Measurements from ENCODE around the gene KCTD2. TPM values are rescaled to one million over a fixed set of nuclear protein-coding genes. Genes with fewer than 3 reads are reported as not detected.
"Not testable (repeated sequence)": the region's sequence is repeated elsewhere in the genome, so short reads cannot be mapped to it uniquely, and the experiment has no call there.

The KCTD2 gene
- total RNA-seq, 1 donor from 2014 or later: 17.1 TPM

DNA sequence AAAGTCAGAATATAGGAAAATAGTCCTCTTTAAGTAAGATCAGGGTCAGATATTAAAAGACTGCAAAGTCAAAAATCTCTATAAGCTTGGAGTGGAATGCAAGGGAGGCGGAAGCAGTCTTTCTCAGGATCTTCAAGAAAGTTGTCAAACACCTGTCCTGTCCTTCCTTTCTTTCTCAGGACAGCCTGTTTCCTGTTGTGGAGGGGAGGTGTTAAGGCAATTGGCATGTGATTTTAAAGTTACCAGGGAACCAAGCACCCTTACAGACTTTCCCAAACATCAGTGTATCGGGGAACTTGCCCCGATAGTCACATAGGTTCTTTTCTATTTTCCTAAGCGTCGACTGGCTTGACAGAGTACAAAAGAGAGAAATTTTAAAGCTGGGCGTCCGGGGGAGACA, 2.3 kb upstream of the KCTD2 start:
- H3K27me3 ChIP-seq (ENCODE audit: insufficient read depth, low read length): no peaks in the 10 kb centered on the region
- peaks cover 13% of the 10 kb centered on the region for H3K4me1 ChIP-seq (ENCODE audit: insufficient read depth, low read length)
- Mint-ChIP-seq H3K4me3 (ENCODE audit: unreplicated experiment) (peak overlapping the region; percentile 96), H3K27ac (ENCODE audit: unreplicated experiment) (no peak overlapping the region), H3K9me3 (ENCODE audit: unreplicated experiment) (no peaks in the 10 kb centered on the region), H3K36me3 (ENCODE audit: low read depth, unreplicated experiment) (peaks cover 10% of the 10 kb centered on the region), H3K27me3 (ENCODE audit: low read depth, unreplicated experiment) (no peaks in the 10 kb centered on the region), H3K4me1 (ENCODE audit: low read depth, unreplicated experiment) (peaks cover 11% of the 10 kb centered on the region)
- no peak overlapping the region for H3K4me2 ChIP-seq (ENCODE audit: low read length)
- H3K36me3 ChIP-seq (ENCODE audit: insufficient read depth, low read length): peaks cover 5% of the 10 kb centered on the region
- no peak for DNase-seq (ENCODE audit: low read depth)
- TF ChIP-seq, protein P1, sequence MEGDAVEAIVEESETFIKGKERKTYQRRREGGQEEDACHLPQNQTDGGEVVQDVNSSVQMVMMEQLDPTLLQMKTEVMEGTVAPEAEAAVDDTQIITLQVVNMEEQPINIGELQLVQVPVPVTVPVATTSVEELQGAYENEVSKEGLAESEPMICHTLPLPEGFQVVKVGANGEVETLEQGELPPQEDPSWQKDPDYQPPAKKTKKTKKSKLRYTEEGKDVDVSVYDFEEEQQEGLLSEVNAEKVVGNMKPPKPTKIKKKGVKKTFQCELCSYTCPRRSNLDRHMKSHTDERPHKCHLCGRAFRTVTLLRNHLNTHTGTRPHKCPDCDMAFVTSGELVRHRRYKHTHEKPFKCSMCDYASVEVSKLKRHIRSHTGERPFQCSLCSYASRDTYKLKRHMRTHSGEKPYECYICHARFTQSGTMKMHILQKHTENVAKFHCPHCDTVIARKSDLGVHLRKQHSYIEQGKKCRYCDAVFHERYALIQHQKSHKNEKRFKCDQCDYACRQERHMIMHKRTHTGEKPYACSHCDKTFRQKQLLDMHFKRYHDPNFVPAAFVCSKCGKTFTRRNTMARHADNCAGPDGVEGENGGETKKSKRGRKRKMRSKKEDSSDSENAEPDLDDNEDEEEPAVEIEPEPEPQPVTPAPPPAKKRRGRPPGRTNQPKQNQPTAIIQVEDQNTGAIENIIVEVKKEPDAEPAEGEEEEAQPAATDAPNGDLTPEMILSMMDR (IDR thresholded peaks at IDR 0.05; ENCODE audit: insufficient read depth, low read depth, low read length): no peak
- no peak for TF ChIP-seq EZH2 (IDR thresholded peaks at IDR 0.05; ENCODE audit: insufficient read depth, low read length)
- no peak overlapping the region for H3K27ac ChIP-seq (ENCODE audit: low read depth, low read length)
- H3K4me3 ChIP-seq (ENCODE audit: insufficient read depth, low read depth, low read length): no peak overlapping the region
- H3K9ac ChIP-seq (ENCODE audit: low read length): no peak overlapping the region
- H2AFZ ChIP-seq (ENCODE audit: low read depth, low read length): no peak overlapping the region
- FAIRE-seq: no peak
- peaks cover 26% of the 10 kb centered on the region for H3K79me2 ChIP-seq (ENCODE audit: insufficient read depth, low read length)
- H3K9me3 ChIP-seq (ENCODE audit: insufficient read depth, low read depth, low read length): no peaks in the 10 kb centered on the region
- H4K20me1 ChIP-seq (ENCODE audit: insufficient read depth, low read length): peaks cover 14% of the 10 kb centered on the region

DNA sequence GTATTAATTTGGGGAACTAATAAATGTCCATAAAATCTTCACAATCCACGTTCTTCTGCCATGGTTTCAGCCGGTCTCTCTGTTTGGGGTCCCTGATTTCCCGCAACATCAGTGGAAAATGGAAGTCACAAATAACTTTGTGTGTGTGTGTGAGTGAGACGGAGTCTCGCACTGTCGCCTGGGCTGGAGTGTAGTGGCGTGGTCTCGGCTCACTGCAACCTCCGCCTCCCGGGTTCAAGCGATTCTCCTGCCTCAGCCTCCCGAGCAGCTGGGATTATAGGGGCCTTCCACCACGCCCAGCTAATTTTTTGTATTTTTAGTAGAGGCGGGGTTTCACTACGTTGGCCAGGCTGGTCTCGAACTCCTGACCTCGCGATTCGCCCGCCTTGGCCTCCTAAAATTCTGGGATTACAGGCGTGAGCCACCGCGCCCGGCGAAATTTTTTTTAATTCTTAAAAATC, 1.0 kb upstream of the KCTD2 start:
- Histone ChIP-seq H3K27ac (ENCODE audit: low read depth, low read length) (peak overlapping the region; percentile 79), H3K79me2 (ENCODE audit: insufficient read depth, low read length) (peaks cover 26% of the 10 kb centered on the region), H3K4me1 (ENCODE audit: insufficient read depth, low read length) (peaks cover 13% of the 10 kb centered on the region), H4K20me1 (ENCODE audit: insufficient read depth, low read length) (peaks cover 14% of the 10 kb centered on the region), H3K4me2 (ENCODE audit: low read length) (peak overlapping the region; percentile 85), H2AFZ (ENCODE audit: low read depth, low read length) (peak overlapping the region; percentile 88), H3K9ac (ENCODE audit: low read length) (peak overlapping the region; percentile 93), H3K4me3 (ENCODE audit: insufficient read depth, low read depth, low read length) (peak overlapping the region; percentile 97)
- Mint-ChIP-seq H3K4me1 (ENCODE audit: low read depth, unreplicated experiment) (peaks cover 11% of the 10 kb centered on the region), H3K4me3 (ENCODE audit: unreplicated experiment) (peak overlapping the region; percentile 96), H3K27ac (ENCODE audit: unreplicated experiment) (peak overlapping the region; percentile 86)
- H3K9me3 ChIP-seq (ENCODE audit: insufficient read depth, low read depth, low read length); H3K27me3 ChIP-seq (ENCODE audit: insufficient read depth, low read length); H3K9me3 Mint-ChIP-seq (ENCODE audit: unreplicated experiment); H3K36me3 Mint-ChIP-seq (ENCODE audit: low read depth, unreplicated experiment); DNase-seq (ENCODE audit: low read depth); FAIRE-seq; H3K27me3 Mint-ChIP-seq (ENCODE audit: low read depth, unreplicated experiment); H3K36me3 ChIP-seq (ENCODE audit: insufficient read depth, low read length): not testable (repeated sequence)

- H2AFZ ChIP-seq (ENCODE audit: low read depth, low read length): peak overlapping the region; percentile 79
- peaks cover 13% of the 10 kb centered on the region for H3K4me1 ChIP-seq (ENCODE audit: insufficient read depth, low read length)
- no peak for FAIRE-seq
- peaks cover 20% of the 10 kb centered on the region for H4K20me1 ChIP-seq (ENCODE audit: insufficient read depth, low read length)
- H3K9me3 ChIP-seq (ENCODE audit: insufficient read depth, low read depth, low read length): no peaks in the 10 kb centered on the region
- peak overlapping the region; percentile 96 for H3K4me3 Mint-ChIP-seq (ENCODE audit: unreplicated experiment)
- peaks cover 1% of the 10 kb centered on the region for H3K36me3 Mint-ChIP-seq (ENCODE audit: low read depth, unreplicated experiment)
- no peaks in the 10 kb centered on the region for H3K27me3 Mint-ChIP-seq (ENCODE audit: low read depth, unreplicated experiment)
- TF ChIP-seq EZH2 (IDR thresholded peaks at IDR 0.05; ENCODE audit: insufficient read depth, low read length): no peak
- TF ChIP-seq, protein P1 (IDR thresholded peaks at IDR 0.05; ENCODE audit: insufficient read depth, low read depth, low read length): no peak
- DNase-seq (ENCODE audit: low read depth): no peak
- H3K27me3 ChIP-seq (ENCODE audit: insufficient read depth, low read length): no peaks in the 10 kb centered on the region
- H3K4me1 Mint-ChIP-seq (ENCODE audit: low read depth, unreplicated experiment): peaks cover 11% of the 10 kb centered on the region
- H3K27ac ChIP-seq (ENCODE audit: low read depth, low read length): peak overlapping the region; percentile 41
- no peaks in the 10 kb centered on the region for H3K9me3 Mint-ChIP-seq (ENCODE audit: unreplicated experiment)
- peak overlapping the region; percentile 90 for H3K27ac Mint-ChIP-seq (ENCODE audit: unreplicated experiment)
- H3K79me2 ChIP-seq (ENCODE audit: insufficient read depth, low read length): peaks cover 26% of the 10 kb centered on the region
- H3K36me3 ChIP-seq (ENCODE audit: insufficient read depth, low read length): peaks cover 5% of the 10 kb centered on the region
- peak overlapping the region; percentile 100 for H3K4me2 ChIP-seq (ENCODE audit: low read length)
- H3K9ac ChIP-seq (ENCODE audit: low read length): peak overlapping the region; percentile 93
- peak overlapping the region; percentile 97 for H3K4me3 ChIP-seq (ENCODE audit: insufficient read depth, low read depth, low read length)
Measured at GRCh38 chr17:75047398-75048098, 523 bp downstream of the KCTD2 start.
